ENCODE measurements around the gene UBXN10. TPM values are rescaled to one million over a fixed set of nuclear protein-coding genes. Genes with fewer than 3 reads are reported as not detected.

The UBXN10 gene
- total and polyA plus RNA-seq, 2 of the 8 experiments (the other 6 are each of a cell fraction or from before 2014, with no cell fraction given): 0.43 to 0.68 TPM

DNA sequence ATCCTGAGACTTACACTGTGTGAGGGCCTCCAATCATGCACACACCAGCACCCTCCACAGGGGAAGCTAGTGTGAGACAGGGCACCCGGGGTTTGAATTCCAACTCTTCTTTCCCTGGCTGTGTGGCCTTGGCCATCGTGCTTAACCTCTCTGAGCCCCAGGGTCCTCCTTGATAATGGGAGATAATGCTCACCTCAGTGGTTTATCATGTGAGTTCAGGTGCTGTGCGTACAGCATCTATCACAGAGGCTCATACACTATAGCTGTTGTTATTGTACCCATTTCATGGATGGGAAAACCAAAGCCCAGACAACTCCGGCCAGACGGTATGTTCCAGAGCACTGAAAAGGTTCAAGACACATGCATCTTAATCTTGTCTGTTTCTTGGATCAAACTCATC lies 16.0 kb upstream of the UBXN10 start:
- Histone ChIP-seq H3K23ac (ENCODE audit: insufficient read length) (no peak overlapping the region), H2BK15ac (ENCODE audit: low read length) (no peak overlapping the region), H2AK5ac (ENCODE audit: low read depth, low read length) (no peak overlapping the region), H3K79me1 (ENCODE audit: low read depth, low read length) (no peaks in the 10 kb centered on the region; the same call in 1 of the 2 replicates), H4K8ac (ENCODE audit: extremely low read depth, insufficient read depth, low read length) (peak overlapping the region; percentile 7; the same call in 1 of the 2 replicates), H3K4me3 (ENCODE audit: extremely low read depth in 1 of 4, insufficient read depth in 2 of 4, low read depth in 3 of 4, low read length in 4 of 4) (no peak overlapping the region), H3K14ac (ENCODE audit: insufficient read length) (no peak overlapping the region), H2BK20ac (ENCODE audit: low read length) (no peak overlapping the region), H3K36me3 (ENCODE audit: control insufficient read depth in 2 of 4, insufficient read depth in 4 of 4, low read length in 3 of 4) (no peaks in the 10 kb centered on the region), H3K27me3 (replicated peaks in 1 of 4; ENCODE audit: control insufficient read depth in 3 of 4, extremely low read depth in 1 of 4, insufficient read depth in 3 of 4, low read length in 3 of 4) (no peaks in the 10 kb centered on the region), H3K56ac (replicated peaks; ENCODE audit: insufficient read length, low read depth, low read length) (no peak overlapping the region), H3K79me2 (ENCODE audit: control insufficient read depth in 1 of 2, insufficient read depth in 2 of 2, low read length in 2 of 2) (no peaks in the 10 kb centered on the region), H3K4me1 (replicated peaks in 1 of 4; ENCODE audit: control insufficient read depth in 3 of 4, insufficient read depth in 4 of 4, low read length in 3 of 4) (peaks cover 0 to 5% (median 0%) of the 10 kb centered on the region in 4 experiments; a peak in 3 of 7 replicates), H4K5ac (ENCODE audit: insufficient read length, low read depth, low read length) (no peak overlapping the region), H4K20me1 (replicated peaks in 1 of 2; ENCODE audit: control insufficient read depth in 1 of 2, insufficient read depth in 2 of 2, low read length in 2 of 2) (peaks cover 0 to 1% of the 10 kb centered on the region in 2 experiments), H3K27ac (ENCODE audit: low read depth, low read length) (no peak overlapping the region), H3K23me2 (ENCODE audit: low read depth, low read length) (no peaks in the 10 kb centered on the region), H3K9me3 (ENCODE audit: insufficient read depth in 2 of 2, low read depth in 1 of 2, low read length in 1 of 2) (no peaks in the 10 kb centered on the region; a peak in 1 of 4 replicates), H3K9ac (replicated peaks in 1 of 4; ENCODE audit: extremely low read depth in 1 of 4, low read depth in 3 of 4, low read length in 3 of 4) (no peak overlapping the region), H2BK120ac (replicated peaks; ENCODE audit: low read depth, low read length) (no peak overlapping the region), H3K4me2 (ENCODE audit: insufficient read depth in 1 of 2, low read depth in 2 of 2, low read length in 2 of 2) (no peak overlapping the region), H3K4ac (replicated peaks; ENCODE audit: insufficient read length, low read depth, low read length) (no peak overlapping the region), H2AFZ (ENCODE audit: low read length) (no peak overlapping the region), H3K18ac (ENCODE audit: extremely low read depth, low read length) (no peak overlapping the region), H4K91ac (replicated peaks; ENCODE audit: insufficient read length, low read length) (no peak overlapping the region), H2BK5ac (ENCODE audit: low read depth, low read length) (no peak overlapping the region), H2BK12ac (ENCODE audit: low read depth, low read length) (no peak overlapping the region)
- ChIA-PET CTCF (ENCODE audit: partially characterized antibody) (interaction anchor here (0.6 to 8.4 kb wide), 9 partner anchors 11 to 251 kb away, joined by 3 to 85 read pairs (median 4); no protein-coding TSS in a partner anchor), POLR2A (ENCODE audit: partially characterized antibody) (no interaction called here)
- FAIRE-seq: no peak
- TF ChIP-seq KDM1A (IDR thresholded peaks at IDR 0.05; ENCODE audit: borderline replicate concordance, low read length): peak; percentile 45; the same call in 1 of the 2 replicates
- no peak for TF ChIP-seq BRCA1 (IDR thresholded peaks at IDR 0.05; ENCODE audit: low read depth, low read length)
- TF ChIP-seq YY1 (IDR thresholded peaks at IDR 0.05; ENCODE audit: low read depth, low read length): no peak
- TF ChIP-seq JUND (IDR thresholded peaks at IDR 0.05; ENCODE audit: low read length): no peak
- TF ChIP-seq RFX5 (IDR thresholded peaks at IDR 0.05; ENCODE audit: borderline replicate concordance, low read depth, low read length): no peak
- TF ChIP-seq RAD21 (IDR thresholded peaks at IDR 0.05 in 1 of 2, conservative IDR thresholded peaks at IDR 0.05 in 1 of 2; ENCODE audit: low read depth in 2 of 2, low read length in 2 of 2): peak in 1 of 2 experiments; percentile 6; a peak in 1 of 4 replicates
- 93% methylated on average over 5 of the region's 5 CpGs; no CpG with 5 or more reads in 1 of the 2 experiments for WGBS, 2 experiments (ENCODE audit: extremely low coverage in 1 of 2, insufficient coverage in 1 of 2, insufficient read length in 1 of 2, insufficient replicate concordance in 2 of 2, low coverage in 1 of 2, low lambda C conversion rate in 2 of 2, missing lambda C conversion rate in 1 of 2)
- DNase-seq (ENCODE audit: low read depth in 1 of 2, low spot score in 2 of 2): no peak
